K562 (cell line): Measurements from ENCODE around the gene SOCS6. TPM values are rescaled to one million over a fixed set of nuclear protein-coding genes. Genes with fewer than 3 reads are reported as not detected.

ENCODE experiments used
- ATAC-seq: fragments of 200-7000 bp; cut with Tn5 transposase; 3 replicates; pipeline ENCODE4 v1.9.1; 2020; ENCODE audit warnings: moderate library complexity
- BruUV-seq: library from RNA; stranded (reverse); fragments of 400-500 nt; replicated peaks from 2 replicates; lab custom pipeline; 2021; lab: Mats Ljungman, UMichigan
- CTCF ChIA-PET: fragments of 300-600 bp; formaldehyde crosslinking; extraction: SDS; loops from one replicate; lab custom pipeline; 2021; ENCODE audit warnings: low intra/inter-chr PET ratio; lab: Yijun Ruan, JAX
- POLR2A ChIA-PET: fragments of 300-600, 350-650 bp; sonication (Branson Sonifier 250); formaldehyde crosslinking; extraction: SDS; loops from one replicate; lab custom pipeline; 2021; ENCODE audit warnings: antibody characterized with exemption, inconsistent platforms; lab: Yijun Ruan, JAX
- DNase-seq, 4 experiments: peaks; one replicate each; pipeline versions ENCODE4 v3.0.0 to v3.0.0-alpha.2; 2011 to 2018; ENCODE audit warnings: low spot score in 3 of 4, mixed read lengths in 3 of 4; ENCODE audit errors: extremely low read depth in 1 of 4
- FAIRE-seq: peaks from 2 replicates; lab custom pipeline; 2011; peaks lifted over from hg19 to GRCh38; lab: Jason Lieb, UNC
- H2AFZ ChIP-seq: 2 replicates; pipeline ENCODE4 v1.6.0; 2011; ENCODE audit warnings: low read depth, low read length, control low read depth, inconsistent platforms
- H3K27ac ChIP-seq: fragments of 200-600 bp; 3 replicates; pipeline ENCODE4 v1.8.0; 2011; ENCODE audit warnings: low read depth, mild to moderate bottlenecking, control low read depth, inconsistent platforms, low read length, moderate library complexity, mixed read lengths; ENCODE audit errors: extremely low read depth
- H3K27me3 ChIP-seq, 2 experiments: fragments of 300-600 bp in 1 of 2; 2 replicates in 1 of 2; 3 replicates in 1 of 2; pipeline versions ENCODE4 v1.6.0 to v1.8.0; 2011; ENCODE audit warnings: inconsistent platforms in 2 of 2, low read length in 2 of 2, mild to moderate bottlenecking in 1 of 2, mixed read lengths in 1 of 2, moderate library complexity in 1 of 2; ENCODE audit not compliant: control insufficient read depth in 2 of 2, insufficient read depth in 2 of 2
- H3K36me3 ChIP-seq: fragments of 300-600 bp; 3 replicates; pipeline ENCODE4 v1.8.0; 2011; ENCODE audit warnings: mild to moderate bottlenecking, low read length, inconsistent platforms; ENCODE audit not compliant: control insufficient read depth, insufficient read depth
- H3K4me1 ChIP-seq, 2 experiments: fragments of 200-600 bp in 1 of 2; replicated peaks in 1 of 2; 2 replicates in 1 of 2; 3 replicates in 1 of 2; pipeline versions ENCODE4 v1.5.1 to v1.8.0; 2011; ENCODE audit warnings: inconsistent platforms in 2 of 2, low read length in 2 of 2, mild to moderate bottlenecking in 1 of 2, mixed read lengths in 1 of 2, moderate library complexity in 1 of 2; ENCODE audit not compliant: control insufficient read depth in 2 of 2, insufficient read depth in 2 of 2
- H3K4me2 ChIP-seq: 2 replicates; pipeline ENCODE4 v1.6.1; 2011; ENCODE audit warnings: low read length, control low read depth, inconsistent platforms, mixed read lengths; ENCODE audit not compliant: insufficient read depth
- H3K4me3 ChIP-seq: fragments of 200-600 bp; sonication (generic), shearing (Covaris generic); 2 replicates; pipeline ENCODE4 v1.5.1; 2016; ENCODE audit warnings: control low read depth, inconsistent platforms
- H3K79me2 ChIP-seq: fragments of 200-600 bp; 3 replicates; pipeline ENCODE4 v1.8.0; 2011; ENCODE audit warnings: low read length, inconsistent platforms; ENCODE audit not compliant: control insufficient read depth, insufficient read depth
- H3K9ac ChIP-seq, 2 experiments: 2 replicates each; pipeline versions ENCODE4 v1.6.0 to v1.6.1; 2011; ENCODE audit warnings: low read depth in 2 of 2, low read length in 2 of 2, control low read depth in 1 of 2, inconsistent platforms in 1 of 2, mild to moderate bottlenecking in 1 of 2, mixed read lengths in 1 of 2; ENCODE audit not compliant: insufficient read depth in 1 of 2
- H3K9me1 ChIP-seq: one replicate; pipeline ENCODE4 v1.6.0; 2011; ENCODE audit warnings: inconsistent platforms, mild to moderate bottlenecking, low read length, moderate library complexity; ENCODE audit not compliant: control insufficient read depth, insufficient read depth
- H3K9me3 ChIP-seq: replicated peaks from 2 replicates; pipeline ENCODE4 v1.5.1; 2011; ENCODE audit warnings: low read depth, low read length, inconsistent platforms; ENCODE audit not compliant: control insufficient read depth, insufficient read depth
- H4K20me1 ChIP-seq: replicated peaks from 2 replicates; pipeline ENCODE4 v1.6.1; 2011; ENCODE audit warnings: low read length, inconsistent platforms, mixed read lengths; ENCODE audit not compliant: control insufficient read depth, insufficient read depth
- ATF3 ChIP-seq, 2 experiments: fragments of 450-650 bp in 1 of 2; sonication (generic) in 1 of 2; formaldehyde crosslinking in 1 of 2; IDR thresholded peaks in 1 of 2; conservative IDR thresholded peaks in 1 of 2; 2 replicates each; pipeline versions ENCODE4 v1.6.1 to v1.8.1; 2016 to 2023; ENCODE audit warnings: mild to moderate bottlenecking in 2 of 2, moderate library complexity in 2 of 2, inconsistent platforms in 1 of 2, missing genetic modification reagents in 1 of 2
- KDM1A ChIP-seq, 2 experiments: fragments of 450-650 bp; IDR thresholded peaks; 2 replicates each; pipeline ENCODE4 v1.6.1; 2016; ENCODE audit warnings: mild to moderate bottlenecking in 2 of 2
- MGA ChIP-seq: fragments of 450-650 bp; IDR thresholded peaks from 2 replicates; pipeline ENCODE4 v1.6.1; 2016; ENCODE audit warnings: mild to moderate bottlenecking, moderate library complexity
- ZBTB7A ChIP-seq: IDR thresholded peaks from 2 replicates; pipeline ENCODE4 v1.6.1; 2011; ENCODE audit warnings: low read depth, mild to moderate bottlenecking, low read length, moderate library complexity, borderline replicate concordance; ENCODE audit not compliant: control insufficient read depth
- ZNF280A ChIP-seq: fragments of 450-650 bp; IDR thresholded peaks from 2 replicates; pipeline ENCODE4 v1.6.1; 2018; ENCODE audit warnings: mild to moderate bottlenecking, low read depth; ENCODE audit not compliant: partially characterized antibody
- ZNF57 ChIP-seq: fragments of 450-650 bp; formaldehyde crosslinking; IDR thresholded peaks from 2 replicates; pipeline ENCODE4 v1.4.0; 2020; ENCODE audit warnings: mild to moderate bottlenecking, moderate library complexity
- ZNF76 ChIP-seq: fragments of 250-450 bp; sonication (Bioruptor Pico); IDR thresholded peaks from 2 replicates; pipeline ENCODE4 v1.4.0; 2020; ENCODE audit warnings: mild to moderate bottlenecking, moderate library complexity, borderline replicate concordance
- WGBS: fragments of 100-300 bp; shearing (Covaris generic); methylation state at CpG from one replicate; pipeline ENCODE4 v1.1.6; 2016; ENCODE audit warnings: low coverage, mixed read lengths; ENCODE audit not compliant: insufficient coverage; ENCODE audit errors: missing lambda C conversion rate; 5-methylcytosine and 5-hydroxymethylcytosine counted together
- in situ Hi-C: fragments of 300-500 bp; cut with MboI; formaldehyde crosslinking; loops from 4 replicates; pipeline ENCODE4 v1.15.0; 2018; ENCODE audit warnings: inconsistent platforms, mixed read lengths
- intact Hi-C: fragments of 100-400 bp; cut with micrococcal nuclease; formaldehyde crosslinking; loops from 2 replicates; pipeline ENCODE4 v1.14.2; 2022
- polyA plus RNA-seq, 8 experiments: library from polyadenylated mRNA; depleted of rRNA in 4 of 8; stranded (reverse) in 5 of 8; unstranded in 3 of 8; fragments of >200 nt; fragmentation: Nextera tagmentation in 2 of 8; fragmentation: Illumina TruSeq in 1 of 8; extraction: Ambion mirVana in 2 of 8; extraction: Trizol in 1 of 8; gene quantifications; 2 replicates each; pipeline versions ENCODE4 v1.2.1 to v1.2.3, GENCODE V29; 2011 to 2014; ENCODE audit warnings: inconsistent platforms in 1 of 8, missing spikeins in 1 of 8
- total RNA-seq, 7 experiments: library from RNA; depleted of rRNA in 6 of 7; stranded (reverse); fragments of >200 nt in 6 of 7; fragmentation: Illumina TruSeq in 2 of 7; extraction: Trizol in 2 of 7; gene quantifications; 2 replicates each; pipeline versions ENCODE4 v1.2.1 to v1.2.3, GENCODE V29; 2011 to 2021; ENCODE audit warnings: low replicate concordance in 1 of 7

SOCS6 gene
- total and polyA plus RNA-seq, 9 of the 15 experiments (the other 6 are each of a cell fraction or from before 2014, with no cell fraction given), result 2.5 to 7.1 (median 5.6) TPM

- FAIRE-seq (no peak), DNase-seq (peak in 1 of 4 experiments; percentile 2)
Observed at GRCh38 chr18:70249118-70249517, 39.7 kb upstream of the SOCS6 start.

More at GRCh38 chr18:70249118-70249517, 39.7 kb upstream of the SOCS6 start:
- in situ Hi-C loops, result no loop called here
- no peak overlapping the region for H3K4me2 ChIP-seq
- H2AFZ ChIP-seq, result no peak overlapping the region
- no peaks in the 10 kb centered on the region for H3K4me1 ChIP-seq
- no peaks in the 10 kb centered on the region for H3K36me3 ChIP-seq
- H4K20me1 ChIP-seq, result no peaks in the 10 kb centered on the region
- ChIA-PET CTCF (no interaction called here), POLR2A (no interaction called here)
- H3K27ac ChIP-seq, result no peak overlapping the region
- no peak overlapping the region for H3K4me3 ChIP-seq
- no peak overlapping the region for H3K9ac ChIP-seq
- WGBS, result 19% methylated on average over 5 of the region's 5 CpGs
- no peaks in the 10 kb centered on the region for H3K27me3 ChIP-seq
- ATAC-seq, result no peak
- no peaks in the 10 kb centered on the region for H3K9me3 ChIP-seq
- no peaks in the 10 kb centered on the region for H3K9me1 ChIP-seq
- H3K79me2 ChIP-seq, result no peaks in the 10 kb centered on the region
- BruUV-seq, result no TSS peak
- intact Hi-C loops, result no loop called here
- TF ChIP-seq ZNF280A (no peak), ZNF76 (CRISPR knock-in tag) (no peak), ATF3 (IDR thresholded peaks at IDR 0.05) (no peak), ATF3 (CRISPR knock-in tag; conservative IDR thresholded peaks at IDR 0.05) (no peak), ZBTB7A (no peak), MGA (no peak), KDM1A (IDR thresholded peaks at IDR 0.05) (peak in 1 of 2 experiments; percentile 22; a peak in 1 of 4 replicates), ZNF57 (CRISPR knock-in tag) (no peak)
